HEK293 (cell line): ENCODE results near the gene SLIT2.

Experiments
- HOXA7 ChIP-seq: sonication (generic); formaldehyde crosslinking; IDR thresholded peaks from 2 replicates; pipeline ENCODE4 v1.8.1; 2022; ENCODE audit warnings: missing genetic modification reagents, borderline replicate concordance
- MYNN ChIP-seq: fragments of 450-650 bp; formaldehyde crosslinking; IDR thresholded peaks from 2 replicates; pipeline ENCODE4 v1.5.1; 2016; ENCODE audit warnings: missing biosample characterization, missing genetic modification characterization, borderline replicate concordance
- ZNF175 ChIP-seq: fragments of 450-650 bp; formaldehyde crosslinking; IDR thresholded peaks from 2 replicates; pipeline ENCODE4 v1.5.1; 2016; ENCODE audit warnings: missing biosample characterization, missing genetic modification characterization
- ZNF274 ChIP-seq, 2 experiments: fragments of 200-500 bp in 1 of 2; fragments of 450-650 bp in 1 of 2; sonication (Bioruptor generic) in 1 of 2; formaldehyde crosslinking in 1 of 2; IDR thresholded peaks; 2 replicates each; pipeline versions ENCODE4 v1.5.1 to v1.6.1; 2014 to 2016; ENCODE audit warnings: borderline replicate concordance in 1 of 2, inconsistent platforms in 1 of 2, low read length in 1 of 2, missing biosample characterization in 1 of 2, missing genetic modification characterization in 1 of 2
- ZNF292 ChIP-seq: fragments of 450-650 bp; formaldehyde crosslinking; IDR thresholded peaks from 2 replicates; pipeline ENCODE4 v1.5.1; 2016; ENCODE audit warnings: low read depth, missing biosample characterization, missing genetic modification characterization, borderline replicate concordance
- ZNF324 ChIP-seq: fragments of 450-650 bp; formaldehyde crosslinking; IDR thresholded peaks from 2 replicates; pipeline ENCODE4 v1.5.1; 2016; ENCODE audit warnings: missing biosample characterization, missing genetic modification characterization
- ZNF426 ChIP-seq: fragments of 450-650 bp; formaldehyde crosslinking; IDR thresholded peaks from 2 replicates; pipeline ENCODE4 v1.5.1; 2017; ENCODE audit warnings: missing biosample characterization, missing genetic modification characterization, mild to moderate bottlenecking, inconsistent platforms, moderate library complexity
- ZNF629 ChIP-seq: fragments of 450-650 bp; formaldehyde crosslinking; IDR thresholded peaks from 2 replicates; pipeline ENCODE4 v1.5.1; 2017; ENCODE audit warnings: missing biosample characterization, missing genetic modification characterization
- TF ChIP-seq, protein P1 (sequence below): fragments of 450-650 bp; formaldehyde crosslinking; IDR thresholded peaks from 2 replicates; pipeline ENCODE4 v1.5.1; 2016; ENCODE audit warnings: missing biosample characterization, missing genetic modification characterization
- TF ChIP-seq, protein P2 (sequence below): fragments of 450-650 bp; formaldehyde crosslinking; optimal IDR thresholded peaks from 2 replicates; pipeline ENCODE3; 2016; ENCODE audit warnings: missing biosample characterization, mild to moderate bottlenecking, missing genetic modification characterization
- TF ChIP-seq, protein P3 (sequence below): fragments of 450-650 bp; formaldehyde crosslinking; conservative IDR thresholded peaks from 2 replicates; pipeline ENCODE4 v1.5.1; 2016; ENCODE audit warnings: low read depth, missing biosample characterization, missing genetic modification characterization
- TF ChIP-seq, protein P4 (sequence below): fragments of 450-650 bp; formaldehyde crosslinking; IDR thresholded peaks from 2 replicates; pipeline ENCODE4 v1.5.1; 2016; ENCODE audit warnings: missing biosample characterization, missing genetic modification characterization
- TF ChIP-seq, protein P5 (sequence below): fragments of 450-650 bp; formaldehyde crosslinking; IDR thresholded peaks from 2 replicates; pipeline ENCODE4 v1.5.1; 2016; ENCODE audit warnings: missing biosample characterization, missing genetic modification characterization

- no peak for TF ChIP-seq ZNF292 (tag by site-specific recombination)
- TF ChIP-seq, protein P1, sequence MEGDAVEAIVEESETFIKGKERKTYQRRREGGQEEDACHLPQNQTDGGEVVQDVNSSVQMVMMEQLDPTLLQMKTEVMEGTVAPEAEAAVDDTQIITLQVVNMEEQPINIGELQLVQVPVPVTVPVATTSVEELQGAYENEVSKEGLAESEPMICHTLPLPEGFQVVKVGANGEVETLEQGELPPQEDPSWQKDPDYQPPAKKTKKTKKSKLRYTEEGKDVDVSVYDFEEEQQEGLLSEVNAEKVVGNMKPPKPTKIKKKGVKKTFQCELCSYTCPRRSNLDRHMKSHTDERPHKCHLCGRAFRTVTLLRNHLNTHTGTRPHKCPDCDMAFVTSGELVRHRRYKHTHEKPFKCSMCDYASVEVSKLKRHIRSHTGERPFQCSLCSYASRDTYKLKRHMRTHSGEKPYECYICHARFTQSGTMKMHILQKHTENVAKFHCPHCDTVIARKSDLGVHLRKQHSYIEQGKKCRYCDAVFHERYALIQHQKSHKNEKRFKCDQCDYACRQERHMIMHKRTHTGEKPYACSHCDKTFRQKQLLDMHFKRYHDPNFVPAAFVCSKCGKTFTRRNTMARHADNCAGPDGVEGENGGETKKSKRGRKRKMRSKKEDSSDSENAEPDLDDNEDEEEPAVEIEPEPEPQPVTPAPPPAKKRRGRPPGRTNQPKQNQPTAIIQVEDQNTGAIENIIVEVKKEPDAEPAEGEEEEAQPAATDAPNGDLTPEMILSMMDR (tag by site-specific recombination): no peak
- no peak for TF ChIP-seq MYNN
- TF ChIP-seq, protein P2, sequence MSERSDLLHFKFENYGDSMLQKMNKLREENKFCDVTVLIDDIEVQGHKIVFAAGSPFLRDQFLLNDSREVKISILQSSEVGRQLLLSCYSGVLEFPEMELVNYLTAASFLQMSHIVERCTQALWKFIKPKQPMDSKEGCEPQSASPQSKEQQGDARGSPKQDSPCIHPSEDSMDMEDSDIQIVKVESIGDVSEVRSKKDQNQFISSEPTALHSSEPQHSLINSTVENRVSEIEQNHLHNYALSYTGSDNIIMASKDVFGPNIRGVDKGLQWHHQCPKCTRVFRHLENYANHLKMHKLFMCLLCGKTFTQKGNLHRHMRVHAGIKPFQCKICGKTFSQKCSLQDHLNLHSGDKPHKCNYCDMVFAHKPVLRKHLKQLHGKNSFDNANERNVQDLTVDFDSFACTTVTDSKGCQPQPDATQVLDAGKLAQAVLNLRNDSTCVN (tag by site-specific recombination): no peak
- TF ChIP-seq HOXA7 (CRISPR knock-in tag): no peak
- TF ChIP-seq, protein P3, sequence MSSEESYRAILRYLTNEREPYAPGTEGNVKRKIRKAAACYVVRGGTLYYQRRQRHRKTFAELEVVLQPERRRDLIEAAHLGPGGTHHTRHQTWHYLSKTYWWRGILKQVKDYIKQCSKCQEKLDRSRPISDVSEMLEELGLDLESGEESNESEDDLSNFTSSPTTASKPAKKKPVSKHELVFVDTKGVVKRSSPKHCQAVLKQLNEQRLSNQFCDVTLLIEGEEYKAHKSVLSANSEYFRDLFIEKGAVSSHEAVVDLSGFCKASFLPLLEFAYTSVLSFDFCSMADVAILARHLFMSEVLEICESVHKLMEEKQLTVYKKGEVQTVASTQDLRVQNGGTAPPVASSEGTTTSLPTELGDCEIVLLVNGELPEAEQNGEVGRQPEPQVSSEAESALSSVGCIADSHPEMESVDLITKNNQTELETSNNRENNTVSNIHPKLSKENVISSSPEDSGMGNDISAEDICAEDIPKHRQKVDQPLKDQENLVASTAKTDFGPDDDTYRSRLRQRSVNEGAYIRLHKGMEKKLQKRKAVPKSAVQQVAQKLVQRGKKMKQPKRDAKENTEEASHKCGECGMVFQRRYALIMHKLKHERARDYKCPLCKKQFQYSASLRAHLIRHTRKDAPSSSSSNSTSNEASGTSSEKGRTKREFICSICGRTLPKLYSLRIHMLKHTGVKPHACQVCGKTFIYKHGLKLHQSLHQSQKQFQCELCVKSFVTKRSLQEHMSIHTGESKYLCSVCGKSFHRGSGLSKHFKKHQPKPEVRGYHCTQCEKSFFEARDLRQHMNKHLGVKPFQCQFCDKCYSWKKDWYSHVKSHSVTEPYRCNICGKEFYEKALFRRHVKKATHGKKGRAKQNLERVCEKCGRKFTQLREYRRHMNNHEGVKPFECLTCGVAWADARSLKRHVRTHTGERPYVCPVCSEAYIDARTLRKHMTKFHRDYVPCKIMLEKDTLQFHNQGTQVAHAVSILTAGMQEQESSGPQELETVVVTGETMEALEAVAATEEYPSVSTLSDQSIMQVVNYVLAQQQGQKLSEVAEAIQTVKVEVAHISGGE (tag by site-specific recombination): no peak
- no peak for TF ChIP-seq ZNF629 (tag by site-specific recombination)
- TF ChIP-seq, protein P4, sequence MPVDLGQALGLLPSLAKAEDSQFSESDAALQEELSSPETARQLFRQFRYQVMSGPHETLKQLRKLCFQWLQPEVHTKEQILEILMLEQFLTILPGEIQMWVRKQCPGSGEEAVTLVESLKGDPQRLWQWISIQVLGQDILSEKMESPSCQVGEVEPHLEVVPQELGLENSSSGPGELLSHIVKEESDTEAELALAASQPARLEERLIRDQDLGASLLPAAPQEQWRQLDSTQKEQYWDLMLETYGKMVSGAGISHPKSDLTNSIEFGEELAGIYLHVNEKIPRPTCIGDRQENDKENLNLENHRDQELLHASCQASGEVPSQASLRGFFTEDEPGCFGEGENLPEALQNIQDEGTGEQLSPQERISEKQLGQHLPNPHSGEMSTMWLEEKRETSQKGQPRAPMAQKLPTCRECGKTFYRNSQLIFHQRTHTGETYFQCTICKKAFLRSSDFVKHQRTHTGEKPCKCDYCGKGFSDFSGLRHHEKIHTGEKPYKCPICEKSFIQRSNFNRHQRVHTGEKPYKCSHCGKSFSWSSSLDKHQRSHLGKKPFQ: no peak
- TF ChIP-seq, protein P5, sequence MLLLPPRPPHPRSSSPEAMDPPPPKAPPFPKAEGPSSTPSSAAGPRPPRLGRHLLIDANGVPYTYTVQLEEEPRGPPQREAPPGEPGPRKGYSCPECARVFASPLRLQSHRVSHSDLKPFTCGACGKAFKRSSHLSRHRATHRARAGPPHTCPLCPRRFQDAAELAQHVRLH: no peak
- no peak for TF ChIP-seq ZNF324 (tag by site-specific recombination)
- no peak for TF ChIP-seq ZNF426 (tag by site-specific recombination)
- no peak for TF ChIP-seq ZNF175 (tag by site-specific recombination)
- no peak for TF ChIP-seq ZNF274 (IDR thresholded peaks at IDR 0.05; ENCODE audit: low read length)
- TF ChIP-seq ZNF274 (tag by site-specific recombination; IDR thresholded peaks at IDR 0.05; ENCODE audit: borderline replicate concordance): no peak
Observed at GRCh38 chr4:20249333-20249732, 2.4 kb upstream of the SLIT2 start.
